Brain microvascular endothelial cell (primary cell): ENCODE results near the gene THBS3.

Source experiments
- DNase-seq: peaks from one replicate; pipeline ENCODE4 v3.0.0-alpha.2; 2020
- H3K27ac ChIP-seq: fragments of 250-450 bp; sonication (Bioruptor Pico); 2 replicates; pipeline ENCODE4 v1.5.1; 2020; ENCODE audit warnings: mild to moderate bottlenecking, moderate library complexity
- H3K27me3 ChIP-seq: fragments of 250-450 bp; sonication (Bioruptor Pico); replicated peaks from 2 replicates; pipeline ENCODE4 v1.5.1; 2020; ENCODE audit warnings: mild to moderate bottlenecking
- H3K36me3 ChIP-seq: fragments of 250-450 bp; sonication (Bioruptor Pico); replicated peaks from 2 replicates; pipeline ENCODE4 v1.5.1; 2020; ENCODE audit warnings: mild to moderate bottlenecking
- H3K4me3 ChIP-seq: 2 replicates; pipeline ENCODE4 v1.5.1; 2011; ENCODE audit warnings: low read depth, mild to moderate bottlenecking, control low read depth, low read length, moderate library complexity
- in situ Hi-C: cut with HindIII; loops from 2 replicates; pipeline ENCODE4 v1.10.0; 2017; ENCODE audit warnings: low sequenced_read_pairs, low pct_ligation_motif_present
- TF ChIP-seq, protein P1 (sequence below): IDR thresholded peaks from 2 replicates; pipeline ENCODE4 v1.5.1; 2011; ENCODE audit warnings: low read depth, mild to moderate bottlenecking, moderate library complexity, low read length, control low read depth, inconsistent platforms; ENCODE audit errors: missing control alignments

Gene THBS3

DNA sequence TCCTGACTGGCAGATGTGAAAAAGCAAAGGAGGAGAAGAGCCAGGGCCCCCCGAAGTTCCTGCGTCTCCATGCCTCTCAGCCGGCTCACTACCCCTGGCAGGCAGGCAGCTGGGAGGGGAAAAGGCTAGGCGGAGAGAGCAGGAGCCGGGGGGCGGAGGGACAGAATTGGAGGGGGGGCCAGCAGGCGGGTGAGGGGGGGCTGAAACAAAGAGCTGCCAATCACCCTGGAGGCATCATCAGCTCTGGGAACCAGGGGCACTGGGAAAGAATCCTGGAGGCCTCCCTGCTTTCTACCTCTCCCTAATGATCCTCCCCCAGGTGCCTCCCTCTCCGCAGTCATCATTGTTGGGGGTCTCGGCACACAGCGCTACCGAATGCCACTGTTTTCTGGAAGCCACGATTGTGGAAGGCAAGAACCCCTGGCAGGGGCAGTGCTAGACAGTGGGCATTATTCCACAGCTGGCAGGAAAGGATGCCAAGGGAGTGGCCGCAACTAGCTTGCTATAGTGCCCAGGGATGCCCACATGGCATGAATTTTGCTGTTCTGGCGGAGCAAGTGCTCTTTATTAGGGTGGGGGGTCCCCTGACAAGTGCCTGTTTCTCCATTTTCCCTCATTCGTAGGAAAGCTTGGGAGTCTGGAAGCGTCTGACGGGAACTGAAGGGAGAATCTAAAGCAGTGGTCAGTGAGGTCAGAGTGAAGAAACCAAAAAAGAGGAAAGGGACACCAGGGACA, at the start of gene THBS3:
Gene THBS3 (minus strand): TSS at position 92 of the 735 bp plus-strand sequence. CDS start 21 bp downstream, at position 71.
- H3K36me3 ChIP-seq = peaks cover 6% of the 10 kb centered on the region
- TF ChIP-seq, protein P1, sequence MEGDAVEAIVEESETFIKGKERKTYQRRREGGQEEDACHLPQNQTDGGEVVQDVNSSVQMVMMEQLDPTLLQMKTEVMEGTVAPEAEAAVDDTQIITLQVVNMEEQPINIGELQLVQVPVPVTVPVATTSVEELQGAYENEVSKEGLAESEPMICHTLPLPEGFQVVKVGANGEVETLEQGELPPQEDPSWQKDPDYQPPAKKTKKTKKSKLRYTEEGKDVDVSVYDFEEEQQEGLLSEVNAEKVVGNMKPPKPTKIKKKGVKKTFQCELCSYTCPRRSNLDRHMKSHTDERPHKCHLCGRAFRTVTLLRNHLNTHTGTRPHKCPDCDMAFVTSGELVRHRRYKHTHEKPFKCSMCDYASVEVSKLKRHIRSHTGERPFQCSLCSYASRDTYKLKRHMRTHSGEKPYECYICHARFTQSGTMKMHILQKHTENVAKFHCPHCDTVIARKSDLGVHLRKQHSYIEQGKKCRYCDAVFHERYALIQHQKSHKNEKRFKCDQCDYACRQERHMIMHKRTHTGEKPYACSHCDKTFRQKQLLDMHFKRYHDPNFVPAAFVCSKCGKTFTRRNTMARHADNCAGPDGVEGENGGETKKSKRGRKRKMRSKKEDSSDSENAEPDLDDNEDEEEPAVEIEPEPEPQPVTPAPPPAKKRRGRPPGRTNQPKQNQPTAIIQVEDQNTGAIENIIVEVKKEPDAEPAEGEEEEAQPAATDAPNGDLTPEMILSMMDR = no peak
- H3K27me3 ChIP-seq = no peaks in the 10 kb centered on the region
- peak within 1 kb of the TSS; percentile 98 for H3K4me3 ChIP-seq
- peak; percentile 27 for DNase-seq
- in situ Hi-C loops = no loop called here
- peak within 1 kb of the TSS; percentile 100 for H3K27ac ChIP-seq

DNA sequence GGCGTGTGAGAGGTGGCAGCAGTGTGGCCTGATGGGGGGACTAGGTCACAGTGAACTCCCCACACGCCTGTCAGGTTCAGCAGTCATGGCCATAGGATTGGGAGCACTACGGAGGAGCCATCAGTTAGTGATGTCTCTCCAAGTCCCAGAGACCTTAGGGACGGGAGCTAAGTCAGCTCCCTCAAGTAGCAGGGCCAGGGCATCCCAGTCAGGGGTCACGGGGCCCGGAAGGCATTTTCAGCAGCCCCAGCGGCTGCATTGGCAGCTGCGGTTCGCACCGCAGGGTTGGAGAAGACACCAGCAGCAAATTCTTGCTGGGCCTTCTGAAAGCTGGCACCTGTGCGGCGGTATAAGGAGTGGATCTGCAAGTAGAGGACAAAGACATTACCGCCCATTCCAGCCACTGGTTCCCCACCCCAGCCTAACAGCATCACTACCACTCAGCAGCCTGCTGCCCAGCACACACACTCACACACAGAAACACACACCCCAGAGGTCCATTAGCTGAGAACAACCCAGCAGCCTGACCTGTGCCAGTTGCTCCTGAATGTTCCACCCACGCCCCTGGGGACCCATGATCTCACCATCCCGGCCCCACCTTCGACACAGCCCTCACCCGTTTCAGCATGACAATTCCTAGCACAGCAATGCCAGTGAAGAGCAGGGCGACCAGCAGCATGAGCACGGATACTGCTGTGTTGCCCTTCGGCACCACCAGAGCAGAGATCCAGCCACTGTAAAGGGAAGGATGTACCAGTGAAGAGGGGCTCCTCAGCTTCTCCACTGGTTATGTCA, 48.6 kb upstream of the THBS3 start:
- H3K4me3 ChIP-seq = no peak overlapping the region
- H3K27ac ChIP-seq = no peak overlapping the region
- in situ Hi-C loops = no loop called here
- TF ChIP-seq, protein P1 = no peak
- DNase-seq = no peak
- no peaks in the 10 kb centered on the region for H3K27me3 ChIP-seq
- H3K36me3 ChIP-seq = peaks cover 3% of the 10 kb centered on the region

DNA sequence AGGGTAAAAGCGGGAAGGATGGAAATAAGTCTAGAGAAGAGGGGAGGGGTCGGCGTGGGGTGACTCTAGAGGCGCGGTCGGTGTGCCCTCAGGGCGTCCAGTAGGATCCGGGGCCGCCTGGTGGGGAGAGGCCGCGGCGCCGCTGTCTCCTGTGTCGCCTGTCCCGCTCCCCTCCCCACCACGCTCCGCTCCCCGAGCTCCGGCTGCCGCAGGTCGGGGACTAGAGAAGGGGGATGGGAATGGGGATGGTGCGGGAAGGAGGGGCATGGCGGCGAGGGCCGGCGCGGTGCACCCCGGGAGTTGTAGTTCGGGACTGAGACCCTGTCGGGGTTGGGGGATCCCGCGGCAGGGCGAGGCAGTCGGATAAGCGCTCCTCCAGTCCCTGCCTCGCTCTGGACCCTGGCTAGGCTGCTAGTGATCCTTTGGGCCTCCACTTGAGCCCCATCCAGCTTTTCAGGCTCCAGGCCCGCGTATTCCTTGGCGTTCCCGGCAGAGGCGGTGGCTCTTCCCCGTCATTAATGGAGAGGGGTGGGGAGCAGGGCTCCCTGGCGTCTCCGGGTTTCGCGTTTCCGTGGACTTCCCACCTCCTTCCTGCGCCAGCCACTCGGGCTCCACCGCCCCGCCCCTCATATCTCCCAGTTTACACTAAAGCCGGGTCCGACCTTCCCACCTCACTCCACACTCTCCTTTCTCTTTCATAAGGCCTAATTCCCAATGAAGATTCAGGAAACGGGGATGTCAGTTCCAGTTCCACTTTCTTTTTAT, 47.7 kb upstream of the THBS3 start, which contains the start of gene ENTREP3:
Gene ENTREP3 (minus strand): TSS at position 241 of the 765 bp plus-strand sequence. CDS start 606 bp downstream, outside the sequence.
- Histone ChIP-seq H3K27me3 (no peaks in the 10 kb centered on the region), H3K27ac (peak within 1 kb of the TSS; percentile 63), H3K4me3 (peak within 1 kb of the TSS; percentile 74), H3K36me3 (peaks cover 3% of the 10 kb centered on the region)
- TF ChIP-seq, protein P1 = no peak
- in situ Hi-C loops = no loop called here
- peak; percentile 74 for DNase-seq

DNA sequence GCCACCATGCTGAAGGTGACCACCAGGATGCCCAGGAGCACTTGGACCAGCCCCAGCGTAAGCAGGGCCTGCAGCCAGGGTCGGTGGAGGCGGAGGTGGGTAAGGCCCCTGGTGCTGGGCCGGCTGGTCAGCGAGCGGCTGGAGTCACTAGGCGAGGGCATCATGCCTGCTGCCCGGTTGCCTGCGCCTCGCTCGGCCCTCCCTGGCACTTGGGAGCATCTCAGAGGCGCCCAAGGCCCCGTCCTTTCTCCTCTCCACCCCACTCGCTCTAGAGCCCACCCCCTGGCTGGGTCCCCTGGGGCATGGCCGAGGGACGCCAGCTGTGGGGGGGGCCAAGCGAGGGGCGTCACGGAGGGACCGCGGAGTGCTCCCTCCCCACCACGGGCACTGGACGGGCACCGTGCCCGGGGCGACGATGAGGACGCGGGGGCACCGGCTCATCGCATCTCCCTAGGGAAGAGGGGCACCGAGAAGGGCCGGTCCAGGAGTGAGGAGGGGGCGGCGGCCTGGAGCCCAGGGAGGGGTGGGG, 47.1 kb upstream of the THBS3 start:
- in situ Hi-C loops = no loop called here
- TF ChIP-seq, protein P1 = no peak
- H3K27ac ChIP-seq = no peak overlapping the region
- peaks cover 3% of the 10 kb centered on the region for H3K36me3 ChIP-seq
- peak overlapping the region; percentile 74 for H3K4me3 ChIP-seq
- H3K27me3 ChIP-seq = no peaks in the 10 kb centered on the region
- DNase-seq = no peak

DNA sequence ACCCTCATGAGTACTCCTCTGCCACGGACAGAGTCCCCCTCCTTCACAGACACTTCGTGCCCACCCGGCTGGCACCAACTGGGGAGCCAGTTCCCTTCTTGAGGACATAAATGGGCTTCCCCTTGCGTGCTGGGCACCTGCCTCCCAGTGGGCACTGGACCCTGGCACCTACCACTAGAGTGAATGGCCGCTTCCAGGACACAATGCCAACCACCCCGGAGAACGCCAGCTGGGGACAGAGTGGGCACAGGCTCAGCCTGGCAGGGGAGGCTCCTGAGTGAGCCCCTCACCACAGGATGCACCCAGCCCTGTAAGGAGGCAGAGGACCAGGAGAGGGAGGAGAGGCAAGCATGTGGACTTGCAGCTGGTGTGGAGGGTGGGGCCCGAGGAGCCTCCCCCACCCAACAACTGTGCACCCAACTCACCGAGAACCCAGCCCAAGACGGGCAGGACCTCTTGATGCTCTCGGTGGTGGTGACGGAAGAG, 46.6 kb upstream of the THBS3 start:
- H3K36me3 ChIP-seq = peaks cover 5% of the 10 kb centered on the region
- no peaks in the 10 kb centered on the region for H3K27me3 ChIP-seq
- in situ Hi-C loops = no loop called here
- DNase-seq = no peak
- TF ChIP-seq, protein P1 = no peak
- H3K4me3 ChIP-seq = peak overlapping the region; percentile 74
- no peak overlapping the region for H3K27ac ChIP-seq
